IMR-90 (cell line): ENCODE measurements around the gene PANK3.

Experiments
- BHLHE40 ChIP-seq: fragments of 150-350 bp; IDR thresholded peaks from 2 replicates; pipeline ENCODE4 v1.6.1; 2016; ENCODE audit warnings: mild to moderate bottlenecking, low read depth, low read length
- CEBPB ChIP-seq: IDR thresholded peaks from 2 replicates; pipeline ENCODE4 v1.6.1; 2012; ENCODE audit warnings: low read depth, low read length, improper control_type of control experiment
- CTCF ChIP-seq: conservative IDR thresholded peaks from 2 replicates; pipeline ENCODE4 v1.5.1; 2012; ENCODE audit warnings: mild to moderate bottlenecking, low read depth, low read length, improper control_type of control experiment
- NFE2L2 ChIP-seq: fragments of 150-350 bp; IDR thresholded peaks from 2 replicates; pipeline ENCODE4 v1.6.1; 2016; ENCODE audit warnings: low read depth, mild to moderate bottlenecking, low read length

- TF ChIP-seq CTCF (no peak), CEBPB (no peak), BHLHE40 (no peak), NFE2L2 (no peak)
These were observed 12.8 kb upstream of the PANK3 start for GRCh38 chr5:168592014-168592368.
